HepG2 (cell line): Measurements from ENCODE around the gene SIRT5. TPM values are rescaled to one million over a fixed set of nuclear protein-coding genes. Genes with fewer than 3 reads are reported as not detected.

Experiments
- ATAC-seq: fragments of 200-7000 bp; cut with Tn5 transposase; 3 replicates; pipeline ENCODE4 v1.9.1; 2020; ENCODE audit warnings: mild to moderate bottlenecking, moderate library complexity
- BruUV-seq: library from RNA; stranded (reverse); fragments of 400-500 nt; replicated peaks from 2 replicates; lab custom pipeline; 2021; lab: Mats Ljungman, UMichigan
- CTCF ChIA-PET: fragments of 300-600 bp; formaldehyde crosslinking; extraction: SDS; loops from one replicate; lab custom pipeline; 2021; ENCODE audit warnings: low total read pairs, inconsistent platforms, low intra/inter-chr PET ratio; lab: Yijun Ruan, JAX
- POLR2A ChIA-PET: fragments of 350-600 bp; sonication (Branson Sonifier 250); formaldehyde crosslinking; loops from one replicate; lab custom pipeline; 2020; ENCODE audit warnings: antibody characterized with exemption, inconsistent platforms; lab: Yijun Ruan, JAX
- DNase-seq: peaks from one replicate; pipeline ENCODE4 v3.0.0-alpha.2; 2015; ENCODE audit warnings: low spot score
- FAIRE-seq: peaks from 3 replicates; lab custom pipeline; 2011; peaks lifted over from hg19 to GRCh38; lab: Jason Lieb, UNC
- H2AFZ ChIP-seq: one replicate; pipeline ENCODE4 v1.6.1; 2011; ENCODE audit warnings: low read length, inconsistent platforms
- H3K27ac ChIP-seq: fragments of 300-600 bp; 3 replicates; pipeline ENCODE4 v1.8.0; 2011; ENCODE audit warnings: mixed run types, mild to moderate bottlenecking, mixed read lengths, low read length, inconsistent platforms; ENCODE audit not compliant: insufficient read depth; ENCODE audit errors: extremely low read length
- H3K27me3 ChIP-seq, 2 experiments: fragments of 200-600 bp in 1 of 2; 2 replicates in 1 of 2; 3 replicates in 1 of 2; pipeline versions ENCODE4 v1.6.0 to v1.8.0; 2011; ENCODE audit warnings: low read length in 2 of 2, mild to moderate bottlenecking in 2 of 2, moderate library complexity in 2 of 2, inconsistent platforms in 1 of 2; ENCODE audit not compliant: insufficient read depth in 2 of 2, control insufficient read depth in 1 of 2
- H3K36me3 ChIP-seq, 2 experiments: fragments of 200-600 bp in 1 of 2; replicated peaks in 1 of 2; 2 replicates in 1 of 2; 3 replicates in 1 of 2; pipeline versions ENCODE4 v1.5.1 to v1.8.0; 2011; ENCODE audit warnings: low read length in 2 of 2, inconsistent platforms in 1 of 2; ENCODE audit not compliant: insufficient read depth in 2 of 2, control insufficient read depth in 1 of 2
- H3K4me1 ChIP-seq: 2 replicates; pipeline ENCODE4 v1.5.1; 2012; ENCODE audit warnings: low read length, inconsistent platforms; ENCODE audit not compliant: insufficient read depth
- H3K4me2 ChIP-seq: 2 replicates; pipeline ENCODE4 v1.6.0; 2011; ENCODE audit warnings: low read depth, low read length, inconsistent platforms
- H3K4me3 ChIP-seq, 3 experiments: fragments of 200-600 bp in 1 of 3; sonication (generic), shearing (Covaris generic) in 1 of 3; replicated peaks in 1 of 3; 2 replicates each; pipeline ENCODE4 v1.5.1; 2011 to 2016; ENCODE audit warnings: low read length in 3 of 3, inconsistent platforms in 2 of 3, low read depth in 2 of 3, mild to moderate bottlenecking in 2 of 3, control low read depth in 1 of 3, mixed read lengths in 1 of 3; ENCODE audit not compliant: insufficient read depth in 1 of 3
- H3K79me2 ChIP-seq: one replicate; pipeline ENCODE4 v1.6.1; 2011; ENCODE audit warnings: low read length, inconsistent platforms; ENCODE audit not compliant: insufficient read depth
- H3K9ac ChIP-seq: 2 replicates; pipeline ENCODE4 v1.6.0; 2011; ENCODE audit warnings: mild to moderate bottlenecking, low read depth, low read length, inconsistent platforms; ENCODE audit not compliant: insufficient read depth
- H3K9me3 ChIP-seq: 2 replicates; pipeline ENCODE4 v1.5.1; 2012; ENCODE audit warnings: mild to moderate bottlenecking, low read length
- H4K20me1 ChIP-seq: 2 replicates; pipeline ENCODE4 v1.6.0; 2011; ENCODE audit warnings: inconsistent platforms, mild to moderate bottlenecking, low read length, moderate library complexity; ENCODE audit not compliant: insufficient read depth
- ASH2L ChIP-seq: fragments of 300-600, 200-600 bp; sonication (generic); IDR thresholded peaks from 2 replicates; pipeline ENCODE4 v1.7.0; 2017; ENCODE audit warnings: low read depth, mild to moderate bottlenecking, moderate library complexity, mixed read lengths, low read length; ENCODE audit not compliant: insufficient read length
- MIER2 ChIP-seq: IDR thresholded peaks from 2 replicates; pipeline ENCODE4 v1.6.1; 2016; ENCODE audit warnings: missing biosample characterization, missing genetic modification reagents
- NFE2 ChIP-seq: sonication (generic); formaldehyde crosslinking; IDR thresholded peaks from 2 replicates; pipeline ENCODE4 v1.4.0; 2020; ENCODE audit warnings: missing genetic modification reagents
- TFDP2 ChIP-seq: sonication (generic); formaldehyde crosslinking; IDR thresholded peaks from 2 replicates; pipeline ENCODE4 v1.4.0; 2020; ENCODE audit warnings: missing genetic modification reagents
- ZNF225 ChIP-seq: sonication (generic); formaldehyde crosslinking; IDR thresholded peaks from 2 replicates; pipeline ENCODE4 v1.4.0; 2020; ENCODE audit warnings: mild to moderate bottlenecking, missing genetic modification reagents
- ZNF563 ChIP-seq: sonication (generic); formaldehyde crosslinking; IDR thresholded peaks from 2 replicates; pipeline ENCODE4 v1.8.0; 2022; ENCODE audit warnings: mild to moderate bottlenecking, moderate library complexity, missing genetic modification reagents
- WGBS: methylation state at CpG from one replicate; pipeline ENCODE4 v1.1.6; 2017; ENCODE audit warnings: low lambda C conversion rate; 5-methylcytosine and 5-hydroxymethylcytosine counted together
- in situ Hi-C: cut with HindIII; loops from 2 replicates; pipeline ENCODE4 v1.10.0; 2017; ENCODE audit warnings: low pct_unique_long_range_greater_than_20kb; ENCODE audit not compliant: extremely low pct_ligation_motif_present
- intact Hi-C: fragments of 100-400 bp; cut with micrococcal nuclease; formaldehyde crosslinking; loops from one replicate; pipeline ENCODE4 v1.10.0; 2022; ENCODE audit not compliant: unreplicated experiment
- polyA plus RNA-seq, 8 experiments: library from polyadenylated mRNA; depleted of rRNA in 3 of 8; stranded (reverse) in 7 of 8; unstranded in 1 of 8; fragments of >200 nt; fragmentation: Illumina TruSeq in 4 of 8; extraction: Trizol in 4 of 8; gene quantifications; 2 replicates each; pipeline versions ENCODE4 v1.2.1 to v1.2.3, GENCODE V29; 2011 to 2016; ENCODE audit warnings: low read depth in 4 of 8, missing spikeins in 1 of 8, mixed read lengths in 1 of 8; ENCODE audit not compliant: insufficient read depth in 1 of 8
- total RNA-seq, 5 experiments: library from RNA; depleted of rRNA; stranded (reverse); fragments of >200 nt; fragmentation: Illumina TruSeq; extraction: Trizol; gene quantifications; 2 replicates each; pipeline ENCODE4 v1.2.3, GENCODE V29; 2016; ENCODE audit warnings: low read depth in 1 of 5

The SIRT5 gene
- total and polyA plus RNA-seq, 2 of the 13 experiments (the other 11 are each of a cell fraction or from before 2014, with no cell fraction given): 14.1 to 16.6 TPM

- Histone ChIP-seq H3K36me3 (peaks cover 8 to 23% of the 10 kb centered on the region in 2 experiments), H3K4me2 (no peak overlapping the region), H3K27me3 (no peaks in the 10 kb centered on the region), H3K79me2 (no peaks in the 10 kb centered on the region), H3K4me3 (no peak overlapping the region), H3K9me3 (no peaks in the 10 kb centered on the region), H2AFZ (no peak overlapping the region), H3K27ac (no peak overlapping the region), H3K4me1 (peaks cover 5% of the 10 kb centered on the region; the same call in 1 of the 2 replicates), H4K20me1 (no peaks in the 10 kb centered on the region), H3K9ac (no peak overlapping the region)
- TF ChIP-seq NFE2 (CRISPR knock-in tag): no peak
- no peak for TF ChIP-seq ZNF225 (CRISPR knock-in tag)
- TF ChIP-seq TFDP2 (CRISPR knock-in tag): no peak
- TF ChIP-seq MIER2 (CRISPR knock-in tag): no peak
- TF ChIP-seq ASH2L: no peak
- CTCF ChIA-PET: no interaction called here
- no peak for DNase-seq
- no peak for ATAC-seq
- 98% methylated on average over 7 of the region's 7 CpGs for WGBS
- in situ Hi-C loops (no loop called here), intact Hi-C loops (no loop called here)
- POLR2A ChIA-PET: interaction anchor here (0.8 to 1.8 kb wide), 2 partner anchors 12 to 28 kb away, joined by 3 to 4 read pairs; partner anchors contain the start of genes NOL7 and SIRT5
- FAIRE-seq: no peak
- BruUV-seq: no TSS peak
Observed at GRCh38 chr6:13586603-13587542, 12.5 kb downstream of the SIRT5 start.

- in situ Hi-C loops: no loop called here
- no peak overlapping the region for H3K4me3 ChIP-seq
- 98% methylated on average over 9 of the region's 9 CpGs for WGBS
- TF ChIP-seq ZNF563 (CRISPR knock-in tag): no peak
- TF ChIP-seq, all 625 proteins: peak for 0
- no peak for ATAC-seq
- BruUV-seq: no TSS peak
- no peaks in the 10 kb centered on the region for H3K27me3 ChIP-seq
- intact Hi-C loops: no loop called here
- no peak for DNase-seq
- no peak overlapping the region for H3K9ac ChIP-seq
- peaks cover 15 to 39% of the 10 kb centered on the region in 2 experiments for H3K36me3 ChIP-seq
- H3K4me2 ChIP-seq: no peak overlapping the region
- H4K20me1 ChIP-seq: no peaks in the 10 kb centered on the region
- H3K4me1 ChIP-seq: no peaks in the 10 kb centered on the region
- FAIRE-seq: no peak
- H3K79me2 ChIP-seq: no peaks in the 10 kb centered on the region
- POLR2A ChIA-PET: no interaction called here
- H3K27ac ChIP-seq: no peak overlapping the region
- no peak overlapping the region for H2AFZ ChIP-seq
- H3K9me3 ChIP-seq: no peaks in the 10 kb centered on the region
- CTCF ChIA-PET: no interaction called here
Observed at GRCh38 chr6:13589801-13590200, 15.4 kb downstream of the SIRT5 start.
